T-cell (primary cell): ENCODE measurements around the gene PCDH9. TPM values are rescaled to one million over a fixed set of nuclear protein-coding genes. Genes with fewer than 3 reads are reported as not detected.
"Not testable (repeated sequence)": the region's sequence is repeated elsewhere in the genome, so short reads cannot be mapped to it uniquely, and the experiment has no call there.

Experiments used
- ATAC-seq, 4 experiments: fragments of 200-7000 bp in 3 of 4; fragments of 150-1000 bp in 1 of 4; cut with Tn5 transposase; replicated peaks in 1 of 4; 1 replicate in 3 of 4; 2 replicates in 1 of 4; pipeline ENCODE4 v1.10.0; 2021; ENCODE audit warnings: moderate library complexity in 3 of 4, mild to moderate bottlenecking in 2 of 4, moderate number of reproducible peaks in 1 of 4
- CTCF ChIA-PET, 2 donors: fragments of 300-600 bp; sonication (Branson Sonifier 250); formaldehyde crosslinking; loops; one replicate each; lab custom pipeline; 2022; ENCODE audit warnings: antibody characterized with exemption in 2 of 2; lab: Charles Lee
- POLR2A ChIA-PET, 2 donors: fragments of 300-600 bp; sonication (Branson Sonifier 250); formaldehyde crosslinking; loops; one replicate each; lab custom pipeline; 2022; ENCODE audit warnings: antibody characterized with exemption in 2 of 2; lab: Charles Lee
- DNase-seq, 35 experiments: peaks; one replicate each; pipeline versions ENCODE4 v3.0.0 to v3.0.0-alpha.2; 2013 to 2023
- H3K27ac ChIP-seq: one replicate; pipeline ENCODE4 v1.5.1; 2013; ENCODE audit warnings: low read length
- H3K27me3 ChIP-seq, 2 experiments: replicated peaks in 1 of 2; 1 replicate in 1 of 2; 2 replicates in 1 of 2; pipeline versions ENCODE4 v1.6.1 to v1.7.0; 2013; ENCODE audit warnings: low read length in 1 of 2, mixed read lengths in 1 of 2; ENCODE audit not compliant: control insufficient read depth in 2 of 2, insufficient read depth in 2 of 2; ENCODE audit errors: extremely low read depth in 1 of 2
- H3K36me3 ChIP-seq, 2 donors: 1 replicate in 1 of 2; 2 replicates in 1 of 2; pipeline versions ENCODE4 v1.6.1 to v1.7.0; 2013; ENCODE audit warnings: low read length in 1 of 2; ENCODE audit not compliant: control insufficient read depth in 2 of 2, insufficient read depth in 1 of 2; ENCODE audit errors: extremely low read depth in 1 of 2
- H3K4me1 ChIP-seq, 2 experiments: 1 replicate in 1 of 2; 2 replicates in 1 of 2; pipeline versions ENCODE4 v1.6.1 to v1.7.0; 2013; ENCODE audit warnings: low read length in 2 of 2, mixed read lengths in 1 of 2; ENCODE audit not compliant: insufficient read depth in 2 of 2, control insufficient read depth in 1 of 2; ENCODE audit errors: extremely low read depth in 1 of 2
- H3K4me3 ChIP-seq, 2 donors: 1 replicate in 1 of 2; 2 replicates in 1 of 2; pipeline versions ENCODE4 v1.5.1 to v1.7.0; 2013; ENCODE audit warnings: mild to moderate bottlenecking in 2 of 2, low read length in 1 of 2, moderate library complexity in 1 of 2; ENCODE audit not compliant: control insufficient read depth in 1 of 2; ENCODE audit errors: extremely low read depth in 1 of 2
- H3K9me3 ChIP-seq: 2 replicates; pipeline ENCODE4 v1.7.0; 2013
- H3K27ac Mint-ChIP-seq, 2 donors: one replicate each; pipeline ENCODE4 v1.8.0; 2020 to 2021; ENCODE audit warnings: mild to moderate bottlenecking in 2 of 2, mixed read lengths in 2 of 2
- H3K27me3 Mint-ChIP-seq, 2 donors: one replicate each; pipeline ENCODE4 v1.8.0; 2021 to 2022; ENCODE audit warnings: mixed read lengths in 2 of 2
- H3K36me3 Mint-ChIP-seq: one replicate; pipeline ENCODE4 v1.8.0; 2021; ENCODE audit warnings: mixed read lengths
- H3K4me1 Mint-ChIP-seq, 3 donors: one replicate each; pipeline ENCODE4 v1.8.0; 2020 to 2022; ENCODE audit warnings: mixed read lengths in 3 of 3, mild to moderate bottlenecking in 1 of 3
- H3K4me3 Mint-ChIP-seq, 3 donors: one replicate each; pipeline ENCODE4 v1.8.0; 2020 to 2022; ENCODE audit warnings: mild to moderate bottlenecking in 3 of 3, mixed read lengths in 3 of 3, moderate library complexity in 3 of 3
- H3K9me3 Mint-ChIP-seq, 3 donors: one replicate each; pipeline ENCODE4 v1.8.0; 2020 to 2022; ENCODE audit warnings: mixed read lengths in 3 of 3
- WGBS: methylation state at CpG from one replicate; pipeline ENCODE4 v1.1.5; 2013; ENCODE audit warnings: missing lambda C conversion rate; ENCODE audit not compliant: insufficient coverage; 5-methylcytosine and 5-hydroxymethylcytosine counted together
- total RNA-seq, 35 experiments: library from RNA in 6 of 35; stranded (reverse) in 6 of 35; fragments of 120-200 nt in 1 of 35; gene quantifications; one replicate each; pipeline versions ENCODE4 v1.2.1 to v1.2.4 and lab custom pipeline; 2013 to 2026

PCDH9 gene
- total RNA-seq, 5 donors from 2014 or later (not counting 1 experiment from before 2014, with no cell fraction given), result 0.38 to 1.3 (median 0.53) TPM

GRCh38 chr13:67100730-67101129, 129.4 kb downstream of the PCDH9 start:
- POLR2A ChIA-PET, result no interaction called here
- no peak overlapping the region for H3K4me3 ChIP-seq
- Mint-ChIP-seq H3K4me3 (no peak overlapping the region), H3K27me3 (no peaks in the 10 kb centered on the region), H3K4me1 (no peaks in the 10 kb centered on the region), H3K9me3 (peaks cover 0 to 7% (median 0%) of the 10 kb centered on the region in 3 donors), H3K36me3 (no peaks in the 10 kb centered on the region), H3K27ac (no peak overlapping the region)
- ATAC-seq, result no peak
- no peaks in the 10 kb centered on the region for H3K27me3 ChIP-seq
- CTCF ChIA-PET, result interaction anchor here in 1 of 2 donors (0.7 kb wide), 1 partner anchor 305 kb away, joined by 3 read pairs; no protein-coding TSS in a partner anchor
- WGBS, result 59% methylated on average over 3 of the region's 3 CpGs
- H3K9me3 ChIP-seq, result no peaks in the 10 kb centered on the region
- H3K36me3 ChIP-seq, result no peaks in the 10 kb centered on the region
- DNase-seq, result no peak
- no peak overlapping the region for H3K27ac ChIP-seq
- no peaks in the 10 kb centered on the region for H3K4me1 ChIP-seq

GRCh38 chr13:67099494-67099893, 130.6 kb downstream of the PCDH9 start:
- Histone ChIP-seq H3K36me3 (no peaks in the 10 kb centered on the region), H3K9me3 (no peaks in the 10 kb centered on the region), H3K4me1 (no peaks in the 10 kb centered on the region), H3K4me3 (no peak overlapping the region), H3K27me3 (no peaks in the 10 kb centered on the region), H3K27ac (no peak overlapping the region)
- Mint-ChIP-seq H3K36me3 (no peaks in the 10 kb centered on the region), H3K27ac (no peak overlapping the region), H3K9me3 (peaks cover 0 to 3% (median 0%) of the 10 kb centered on the region in 3 donors), H3K4me3 (no peak overlapping the region), H3K27me3 (no peaks in the 10 kb centered on the region), H3K4me1 (no peaks in the 10 kb centered on the region)
- ChIA-PET POLR2A (no interaction called here), CTCF (no interaction called here)
- no peak for ATAC-seq
- no peak for DNase-seq
- WGBS, result 90% methylated on average over 2 of the region's 7 CpGs

- no peak overlapping the region for H3K4me3 Mint-ChIP-seq
- H3K27ac ChIP-seq, result no peak overlapping the region
- no peak for DNase-seq
- POLR2A ChIA-PET, result no interaction called here
- no peaks in the 10 kb centered on the region for H3K4me1 Mint-ChIP-seq
- CTCF ChIA-PET, result no interaction called here
- no peaks in the 10 kb centered on the region for H3K9me3 ChIP-seq
- H3K4me3 ChIP-seq, result no peak overlapping the region
- no peaks in the 10 kb centered on the region for H3K36me3 Mint-ChIP-seq
- WGBS, result no CpG with 5 or more reads among the region's 3 CpGs
- peaks cover 0 to 3% (median 0%) of the 10 kb centered on the region in 3 donors for H3K9me3 Mint-ChIP-seq
- no peaks in the 10 kb centered on the region for H3K36me3 ChIP-seq
- H3K27ac Mint-ChIP-seq, result no peak overlapping the region
- no peaks in the 10 kb centered on the region for H3K27me3 ChIP-seq
- H3K4me1 ChIP-seq, result no peaks in the 10 kb centered on the region
- ATAC-seq, result no peak
- H3K27me3 Mint-ChIP-seq, result no peaks in the 10 kb centered on the region
Observed at GRCh38 chr13:67097892-67098452, 132.2 kb downstream of the PCDH9 start.

- H3K36me3 Mint-ChIP-seq, H3K4me3 ChIP-seq, H3K27ac ChIP-seq, H3K9me3 ChIP-seq, H3K27ac Mint-ChIP-seq, POLR2A ChIA-PET, H3K4me1 ChIP-seq, ATAC-seq, H3K4me3 Mint-ChIP-seq, H3K36me3 ChIP-seq, H3K4me1 Mint-ChIP-seq, CTCF ChIA-PET, H3K27me3 Mint-ChIP-seq, H3K9me3 Mint-ChIP-seq, DNase-seq, H3K27me3 ChIP-seq: not testable (repeated sequence)
- no CpG with 5 or more reads among the region's 5 CpGs for WGBS
Observed at GRCh38 chr13:67096893-67097292, 133.2 kb downstream of the PCDH9 start.

GRCh38 chr13:67096418-67096817, 133.7 kb downstream of the PCDH9 start:
- no peaks in the 10 kb centered on the region for H3K4me1 ChIP-seq
- H3K27ac Mint-ChIP-seq, result no peak overlapping the region
- H3K27ac ChIP-seq, result no peak overlapping the region
- no peaks in the 10 kb centered on the region for H3K27me3 ChIP-seq
- H3K36me3 Mint-ChIP-seq, result no peaks in the 10 kb centered on the region
- no peak overlapping the region for H3K4me3 Mint-ChIP-seq
- H3K4me1 Mint-ChIP-seq, result no peaks in the 10 kb centered on the region
- POLR2A ChIA-PET, result no interaction called here
- DNase-seq, result no peak
- no peaks in the 10 kb centered on the region for H3K27me3 Mint-ChIP-seq
- H3K9me3 ChIP-seq, result no peaks in the 10 kb centered on the region
- CTCF ChIA-PET, result no interaction called here
- no peak for ATAC-seq
- no peaks in the 10 kb centered on the region for H3K36me3 ChIP-seq
- no peak overlapping the region for H3K4me3 ChIP-seq
- peaks cover 0 to 3% (median 0%) of the 10 kb centered on the region in 3 donors for H3K9me3 Mint-ChIP-seq
- WGBS, result no CpG with 5 or more reads among the region's 2 CpGs

- Histone ChIP-seq H3K27ac (no peak overlapping the region), H3K4me1 (no peaks in the 10 kb centered on the region), H3K9me3 (no peaks in the 10 kb centered on the region), H3K4me3 (no peak overlapping the region), H3K27me3 (no peaks in the 10 kb centered on the region), H3K36me3 (no peaks in the 10 kb centered on the region)
- H3K4me3 Mint-ChIP-seq, result no peak overlapping the region
- H3K36me3 Mint-ChIP-seq, result no peaks in the 10 kb centered on the region
- ChIA-PET CTCF (no interaction called here), POLR2A (no interaction called here)
- 80% methylated on average over 1 of the region's 1 CpG for WGBS
- H3K27ac Mint-ChIP-seq, result no peak overlapping the region
- H3K27me3 Mint-ChIP-seq, result no peaks in the 10 kb centered on the region
- ATAC-seq, result no peak
- no peak for DNase-seq
- no peaks in the 10 kb centered on the region for H3K4me1 Mint-ChIP-seq
- H3K9me3 Mint-ChIP-seq, result peaks cover 0 to 3% (median 0%) of the 10 kb centered on the region in 3 donors
Observed at GRCh38 chr13:67095621-67096020, 134.5 kb downstream of the PCDH9 start.

GRCh38 chr13:67094952-67095351, 135.2 kb downstream of the PCDH9 start:
- Mint-ChIP-seq H3K27me3 (no peaks in the 10 kb centered on the region), H3K4me3 (no peak overlapping the region), H3K4me1 (no peaks in the 10 kb centered on the region), H3K27ac (no peak overlapping the region), H3K36me3 (no peaks in the 10 kb centered on the region), H3K9me3 (peaks cover 0 to 3% (median 0%) of the 10 kb centered on the region in 3 donors)
- no peak overlapping the region for H3K4me3 ChIP-seq
- ChIA-PET POLR2A (no interaction called here), CTCF (no interaction called here)
- no CpG with 5 or more reads among the region's 3 CpGs for WGBS
- no peaks in the 10 kb centered on the region for H3K4me1 ChIP-seq
- no peak overlapping the region for H3K27ac ChIP-seq
- no peaks in the 10 kb centered on the region for H3K36me3 ChIP-seq
- DNase-seq (no peak), ATAC-seq (no peak)
- no peaks in the 10 kb centered on the region for H3K9me3 ChIP-seq
- no peaks in the 10 kb centered on the region for H3K27me3 ChIP-seq
